Small intestine (tissue), 16 donors: ENCODE results near the gene ITGB6. TPM values are rescaled to one million over a fixed set of nuclear protein-coding genes. Genes with fewer than 3 reads are reported as not detected.

Source experiments
- DNase-seq, 2 donors: peaks; one replicate each; pipeline versions ENCODE4 v3.0.0 to v3.0.0-alpha.2; 2013
- FAIRE-seq: peaks from 2 replicates; lab custom pipeline; 2012; peaks lifted over from hg19 to GRCh38; lab: Jason Lieb, UNC
- H3K27ac ChIP-seq, 3 donors: one replicate each; pipeline ENCODE4 v1.5.1; 2013; ENCODE audit warnings: low read length in 2 of 3, mild to moderate bottlenecking in 2 of 3, control low read depth in 1 of 3, inconsistent platforms in 1 of 3, low read depth in 1 of 3, moderate library complexity in 1 of 3
- H3K27me3 ChIP-seq, 3 donors: one replicate each; pipeline ENCODE4 v1.6.1; 2013; ENCODE audit warnings: low read length in 3 of 3, inconsistent platforms in 1 of 3; ENCODE audit not compliant: control insufficient read depth in 3 of 3, insufficient read depth in 3 of 3
- H3K36me3 ChIP-seq, 3 donors: one replicate each; pipeline ENCODE4 v1.6.1; 2013; ENCODE audit warnings: low read length in 3 of 3, inconsistent platforms in 1 of 3, low read depth in 1 of 3, mild to moderate bottlenecking in 1 of 3, moderate library complexity in 1 of 3; ENCODE audit not compliant: control insufficient read depth in 3 of 3, insufficient read depth in 2 of 3
- H3K4me1 ChIP-seq, 3 donors: one replicate each; pipeline ENCODE4 v1.6.1; 2013; ENCODE audit warnings: low read length in 2 of 3, inconsistent platforms in 1 of 3, low read depth in 1 of 3, mild to moderate bottlenecking in 1 of 3, moderate library complexity in 1 of 3; ENCODE audit not compliant: control insufficient read depth in 3 of 3, insufficient read depth in 2 of 3
- H3K4me3 ChIP-seq, 3 donors: one replicate each; pipeline ENCODE4 v1.5.1; 2013; ENCODE audit warnings: low read length in 3 of 3, control low read depth in 1 of 3, inconsistent platforms in 1 of 3, low read depth in 1 of 3, mild to moderate bottlenecking in 1 of 3, moderate library complexity in 1 of 3
- H3K9me3 ChIP-seq, 2 donors: one replicate each; pipeline ENCODE4 v1.6.1; 2013; ENCODE audit warnings: low read depth in 1 of 2, low read length in 1 of 2; ENCODE audit not compliant: control insufficient read depth in 2 of 2, insufficient read depth in 1 of 2
- WGBS, 3 donors: extraction: QIAGEN DNeasy Blood & Tissue Kit; methylation state at CpG; one replicate each; pipeline ENCODE4 v1.1.7; 2013; 5-methylcytosine and 5-hydroxymethylcytosine counted together
- long read RNA-seq, 10 donors: transcript quantifications; one replicate each; lab custom pipeline, GENCODE V29; 2026
- polyA plus RNA-seq, 4 donors: library from polyadenylated mRNA; stranded (reverse) in 3 of 4; unstranded in 1 of 4; fragments of 200-250 nt in 3 of 4; fragments of 120-200 nt in 1 of 4; gene quantifications; one replicate each; pipeline versions ENCODE4 v1.2.1 to v1.2.3, GENCODE V29; 2013
- donor health status: healthy with polysubstance abuse.
- donor health status: control.
- donor health status: control.
- donor health status: Bipolar disorder and iron deficiency.
- donor health status: healthy.

The ITGB6 gene
- polyA plus RNA-seq, result 10 to 100 TPM in 1 of 4 donors, 1 to 10 TPM in 3; 3.0 to 14.2 (median 4.8) TPM
- long read RNA-seq, donor 1, result 0 reads
- long read RNA-seq, donor 2, full-length matches to known transcripts, result 1 of 1 reads
- long read RNA-seq, donor 2, partial matches to known transcripts, result 0 of 1 reads
- long read RNA-seq, donor 2, other reads (novel, unspliced or antisense), result 0 of 1 reads
- long read RNA-seq, donor 3, result 0 reads
- long read RNA-seq, donor 4, result 0 reads
- long read RNA-seq, donor 5, result 0 reads
- long read RNA-seq, donor 6, full-length matches to known transcripts, result 1 of 1 reads
- long read RNA-seq, donor 6, partial matches to known transcripts, result 0 of 1 reads
- long read RNA-seq, donor 6, other reads (novel, unspliced or antisense), result 0 of 1 reads
- long read RNA-seq, donor 7, result 0 reads
- long read RNA-seq, donor 8, result 0 reads
- long read RNA-seq, donor 9, result 0 reads
- long read RNA-seq, donor 10, full-length matches to known transcripts, result 3 of 3 reads
- long read RNA-seq, donor 10, partial matches to known transcripts, result 0 of 3 reads
- long read RNA-seq, donor 10, other reads (novel, unspliced or antisense), result 0 of 3 reads

GRCh38 chr2:160199683-160200389, at the start of gene ITGB6:
TSS of gene ITGB6 (minus strand) at chr2:160200272. CDS start at chr2:160200063, 209 bp downstream.
- H3K27ac ChIP-seq, result peak within 1 kb of the TSS; percentile 71 to 86 (median 75)
- FAIRE-seq, result peak; percentile 10
- DNase-seq, result peak; percentile 68 to 80
- H3K9me3 ChIP-seq, result peaks cover 0 to 3% of the 10 kb centered on the region in 2 donors
- peaks cover 0 to 5% (median 0%) of the 10 kb centered on the region in 3 donors for H3K4me1 ChIP-seq
- WGBS, 3 donors, result 11 to 60% (median 24%) methylated on average over 9 of the region's 9 CpGs
- H3K27me3 ChIP-seq, result no peaks in the 10 kb centered on the region
- H3K36me3 ChIP-seq, result peaks cover 0 to 7% (median 1%) of the 10 kb centered on the region in 3 donors
- H3K4me3 ChIP-seq, result peak within 1 kb of the TSS in 2 of 3 donors; percentile 49

GRCh38 chr2:160247296-160248035, 47.4 kb upstream of the ITGB6 start:
- FAIRE-seq (no peak), DNase-seq (no peak)
- H3K27me3 ChIP-seq, result no peaks in the 10 kb centered on the region
- H3K4me1 ChIP-seq, result peaks cover 0 to 6% (median 2%) of the 10 kb centered on the region in 3 donors
- H3K36me3 ChIP-seq, result no peaks in the 10 kb centered on the region
- no peak overlapping the region for H3K4me3 ChIP-seq
- no peak overlapping the region for H3K27ac ChIP-seq
- WGBS, 3 donors, result 87 to 92% (median 90%) methylated on average over 6 of the region's 6 CpGs
- H3K9me3 ChIP-seq, result no peaks in the 10 kb centered on the region

- Histone ChIP-seq H3K36me3 (no peaks in the 10 kb centered on the region), H3K27me3 (no peaks in the 10 kb centered on the region), H3K27ac (no peak overlapping the region), H3K4me3 (no peak overlapping the region), H3K9me3 (no peaks in the 10 kb centered on the region), H3K4me1 (peaks cover 2 to 6% (median 3%) of the 10 kb centered on the region in 3 donors)
- 56 to 76% (median 67%) methylated on average over 2 of the region's 2 CpGs for WGBS, 3 donors
- FAIRE-seq (no peak), DNase-seq (peak in 1 of 2 donors; percentile 31)
These were observed 46.3 kb upstream of the ITGB6 start for GRCh38 chr2:160246356-160246755.

- peaks cover 2 to 6% (median 3%) of the 10 kb centered on the region in 3 donors for H3K4me1 ChIP-seq
- no peak overlapping the region for H3K4me3 ChIP-seq
- H3K27me3 ChIP-seq, result no peaks in the 10 kb centered on the region
- DNase-seq (no peak), FAIRE-seq (no peak)
- no peak overlapping the region for H3K27ac ChIP-seq
- no peaks in the 10 kb centered on the region for H3K9me3 ChIP-seq
- 44 to 73% (median 55%) methylated on average over 5 of the region's 5 CpGs for WGBS, 3 donors
- no peaks in the 10 kb centered on the region for H3K36me3 ChIP-seq
These were observed 45.6 kb upstream of the ITGB6 start for GRCh38 chr2:160245614-160246155.

GRCh38 chr2:160242893-160243564, 43.0 kb upstream of the ITGB6 start:
- Histone ChIP-seq H3K27me3 (no peaks in the 10 kb centered on the region), H3K27ac (no peak overlapping the region), H3K9me3 (no peaks in the 10 kb centered on the region), H3K36me3 (no peaks in the 10 kb centered on the region), H3K4me3 (no peak overlapping the region), H3K4me1 (peaks cover 2 to 6% (median 3%) of the 10 kb centered on the region in 3 donors)
- FAIRE-seq, result no peak
- 67 to 73% (median 70%) methylated on average over 3 of the region's 3 CpGs for WGBS, 3 donors
- no peak for DNase-seq

GRCh38 chr2:160241251-160242137, 41.4 kb upstream of the ITGB6 start:
- peak overlapping the region in 1 of 3 donors; percentile 46 for H3K27ac ChIP-seq
- FAIRE-seq, result no peak

DNA sequence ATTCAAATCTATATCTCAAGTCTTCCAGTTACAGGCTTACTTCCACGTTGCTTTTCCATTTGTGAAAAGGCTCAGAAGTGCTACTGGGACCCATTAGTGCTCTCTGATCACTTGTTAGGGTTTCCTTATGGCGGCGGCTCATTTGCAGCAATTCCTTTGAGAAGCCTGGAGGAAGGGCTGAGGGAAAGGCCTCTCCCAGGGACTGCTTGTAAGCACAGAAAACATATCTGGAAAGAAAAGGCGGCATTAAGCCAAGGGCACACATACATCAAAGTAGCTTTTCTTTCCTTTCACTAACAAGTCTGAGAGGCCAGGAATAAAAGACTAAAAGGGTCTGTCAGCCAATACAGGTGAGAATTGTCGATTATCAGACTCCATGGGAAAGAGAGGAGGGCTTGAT, 39.4 kb upstream of the ITGB6 start:
- Histone ChIP-seq H3K4me1 (peaks cover 0 to 3% (median 0%) of the 10 kb centered on the region in 3 donors), H3K27ac (no peak overlapping the region), H3K4me3 (no peak overlapping the region), H3K9me3 (no peaks in the 10 kb centered on the region), H3K36me3 (no peaks in the 10 kb centered on the region), H3K27me3 (no peaks in the 10 kb centered on the region)
- DNase-seq, result no peak
- 82 to 84% (median 83%) methylated on average over 5 of the region's 5 CpGs for WGBS, 3 donors
- no peak for FAIRE-seq

More at GRCh38 chr2:160241251-160242137, 41.4 kb upstream of the ITGB6 start:
- WGBS, 3 donors, result 37 to 55% (median 43%) methylated on average over 4 of the region's 4 CpGs
- H3K4me3 ChIP-seq, result no peak overlapping the region
- peaks cover 2 to 6% (median 3%) of the 10 kb centered on the region in 3 donors for H3K4me1 ChIP-seq
- no peaks in the 10 kb centered on the region for H3K36me3 ChIP-seq
- peak; percentile 51 to 88 for DNase-seq
- no peaks in the 10 kb centered on the region for H3K27me3 ChIP-seq
- no peaks in the 10 kb centered on the region for H3K9me3 ChIP-seq
